GM12878 (cell line): ENCODE measurements around the gene MARF1. TPM values are rescaled to one million over a fixed set of nuclear protein-coding genes. Genes with fewer than 3 reads are reported as not detected.
"Not testable (repeated sequence)": the region's sequence is repeated elsewhere in the genome, so short reads cannot be mapped to it uniquely, and the experiment has no call there.

Experiments used
- ATAC-seq: fragments of 200-7000 bp; cut with Tn5 transposase; 3 replicates; pipeline ENCODE4 v1.9.1; 2020; ENCODE audit warnings: mild to moderate bottlenecking, moderate library complexity
- BruUV-seq: library from RNA; stranded (reverse); fragments of 400-500 nt; replicated peaks from 2 replicates; lab custom pipeline; 2021; lab: Mats Ljungman, UMichigan
- CTCF ChIA-PET: fragments of 300-600 bp; sonication (Branson Sonifier 250); formaldehyde crosslinking; extraction: SDS; loops from one replicate; lab custom pipeline; 2021; ENCODE audit warnings: inconsistent platforms; lab: Yijun Ruan, JAX
- POLR2A ChIA-PET: fragments of 350-600 bp; formaldehyde crosslinking; extraction: SDS; loops from one replicate; lab custom pipeline; 2021; ENCODE audit warnings: inconsistent platforms; lab: Charles Lee
- RAD21 ChIA-PET: fragments of 300-600 bp; sonication (Branson Sonifier 250); formaldehyde crosslinking; loops from one replicate; lab custom pipeline; 2023; ENCODE audit warnings: antibody characterized with exemption; ENCODE audit not compliant: unreplicated experiment; lab: Charles Lee
- SMC1A ChIA-PET: fragments of 300-600 bp; sonication (Branson Sonifier 250); formaldehyde crosslinking; loops from one replicate; lab custom pipeline; 2023; ENCODE audit not compliant: unreplicated experiment, uncharacterized antibody; lab: Charles Lee
- DNase-seq: peaks from one replicate; pipeline ENCODE4 v3.0.0-alpha.2; 2011; ENCODE audit warnings: low read depth, low spot score
- FAIRE-seq: peaks from 3 replicates; lab custom pipeline; 2011; peaks lifted over from hg19 to GRCh38; lab: Jason Lieb, UNC
- H2AFZ ChIP-seq: 2 replicates; pipeline ENCODE4 v1.6.0; 2011; ENCODE audit warnings: low read depth, low read length, control low read depth; ENCODE audit not compliant: control insufficient read depth
- H3K27ac ChIP-seq: 2 replicates; pipeline ENCODE4 v1.5.1; 2011; ENCODE audit warnings: control low read depth; ENCODE audit not compliant: control insufficient read depth, insufficient read depth
- H3K27me3 ChIP-seq, 2 experiments: replicated peaks in 1 of 2; 2 replicates each; pipeline versions ENCODE4 v1.6.0 to v1.6.1; 2011; ENCODE audit warnings: low read length in 1 of 2; ENCODE audit not compliant: control insufficient read depth in 2 of 2, insufficient read depth in 2 of 2
- H3K36me3 ChIP-seq, 2 experiments: 2 replicates each; pipeline ENCODE4 v1.5.1; 2011; ENCODE audit warnings: low read length in 1 of 2; ENCODE audit not compliant: control insufficient read depth in 2 of 2, insufficient read depth in 2 of 2
- H3K4me1 ChIP-seq: 2 replicates; pipeline ENCODE4 v1.6.1; 2011; ENCODE audit warnings: mild to moderate bottlenecking, low read length, moderate library complexity, mixed read lengths; ENCODE audit not compliant: control insufficient read depth, insufficient read depth
- H3K4me2 ChIP-seq: 2 replicates; pipeline ENCODE4 v1.6.0; 2011; ENCODE audit warnings: control low read depth; ENCODE audit not compliant: control insufficient read depth, insufficient read depth
- H3K4me3 ChIP-seq: fragments of 200-600 bp; sonication (generic); 2 replicates; pipeline ENCODE4 v1.5.1; 2016
- H3K79me2 ChIP-seq: 2 replicates; pipeline ENCODE4 v1.6.0; 2011; ENCODE audit warnings: low read length; ENCODE audit not compliant: control insufficient read depth, insufficient read depth
- H3K9ac ChIP-seq: 2 replicates; pipeline ENCODE4 v1.8.0; 2011; ENCODE audit warnings: low read length, control low read depth, mixed read lengths; ENCODE audit not compliant: control insufficient read depth, insufficient read depth
- H3K9me3 ChIP-seq: replicated peaks from 3 replicates; pipeline ENCODE4 v1.5.1; 2011; ENCODE audit warnings: mild to moderate bottlenecking, low read length; ENCODE audit not compliant: control insufficient read depth, insufficient read depth
- H4K20me1 ChIP-seq: 2 replicates; pipeline ENCODE4 v1.6.0; 2011; ENCODE audit not compliant: control insufficient read depth, insufficient read depth
- BHLHE40 ChIP-seq, 2 experiments: fragments of 450-650 bp in 1 of 2; IDR thresholded peaks; 2 replicates each; pipeline ENCODE4 v1.6.1; 2011 to 2017; ENCODE audit warnings: low read depth in 2 of 2, borderline replicate concordance in 1 of 2, improper control_type of control experiment in 1 of 2, low read length in 1 of 2, mild to moderate bottlenecking in 1 of 2
- WGBS: methylation state at CpG from one replicate; pipeline ENCODE4 v1.1.6; 2016; ENCODE audit warnings: low lambda C conversion rate; ENCODE audit not compliant: insufficient replicate concordance, insufficient coverage; ENCODE audit errors: missing lambda C conversion rate; 5-methylcytosine and 5-hydroxymethylcytosine counted together
- in situ Hi-C: fragments of 300-500 bp; cut with MboI; formaldehyde crosslinking; loops from 9 replicates; pipeline ENCODE4 v1.14.3; 2018; ENCODE audit warnings: mixed read lengths
- intact Hi-C: fragments of 100-400 bp; cut with micrococcal nuclease; formaldehyde crosslinking; loops from one replicate; pipeline ENCODE4 v1.14.2; 2022; ENCODE audit not compliant: unreplicated experiment
- polyA plus RNA-seq, 11 experiments: library from polyadenylated mRNA; depleted of rRNA in 4 of 11; unstranded in 6 of 11; stranded (reverse) in 5 of 11; fragments of >200 nt; fragmentation: Nextera tagmentation in 4 of 11; fragmentation: Illumina TruSeq in 1 of 11; extraction: Ambion mirVana in 4 of 11; extraction: Trizol in 1 of 11; gene quantifications; 1 replicate in 1 of 11; 2 replicates in 10 of 11; pipeline versions ENCODE4 v1.2.1 to v1.2.3, GENCODE V29; 2011 to 2016; ENCODE audit warnings: inconsistent platforms in 2 of 11, missing spikeins in 2 of 11, low read depth in 1 of 11
- total RNA-seq, 4 experiments: library from RNA; depleted of rRNA in 3 of 4; stranded (reverse); fragments of >200 nt in 3 of 4; fragmentation: Illumina TruSeq in 1 of 4; extraction: Trizol in 1 of 4; gene quantifications; 2 replicates each; pipeline versions ENCODE4 v1.2.1 to v1.2.3, GENCODE V29; 2013 to 2021

The MARF1 gene
- total and polyA plus RNA-seq, 10 of the 15 experiments (the other 5 are each of a cell fraction or from before 2014, with no cell fraction given): 4.5 to 40.1 (median 14.0) TPM

- H3K4me2 ChIP-seq, H3K27ac ChIP-seq, SMC1A ChIA-PET, RAD21 ChIA-PET, H3K36me3 ChIP-seq, CTCF ChIA-PET, BruUV-seq, H3K27me3 ChIP-seq, FAIRE-seq, H3K79me2 ChIP-seq, H2AFZ ChIP-seq, H3K4me3 ChIP-seq, DNase-seq, intact Hi-C loops, H4K20me1 ChIP-seq, ATAC-seq, H3K9ac ChIP-seq, H3K9me3 ChIP-seq, H3K4me1 ChIP-seq: not testable (repeated sequence)
- whole genome bisulfite sequencing: 48% methylated on average over 4 of the region's 4 CpGs
- POLR2A ChIA-PET: interaction anchor here (0.6 kb wide), 1 partner anchor 169 kb away, joined by 3 read pairs; no protein-coding TSS in a partner anchor
- in situ Hi-C loops: loop anchor here (25.0 kb wide), 1 partner anchor 758 kb away; no protein-coding TSS in a partner anchor
Measured at GRCh38 chr16:15570666-15571065, 72.3 kb downstream of the MARF1 start.

- no peaks in the 10 kb centered on the region for H3K4me1 ChIP-seq
- no peak overlapping the region for H2AFZ ChIP-seq
- H3K9ac ChIP-seq: no peak overlapping the region
- H3K4me2 ChIP-seq: no peak overlapping the region
- H3K27me3 ChIP-seq: no peaks in the 10 kb centered on the region
- no peak for ATAC-seq
- H3K79me2 ChIP-seq: no peaks in the 10 kb centered on the region
- TF ChIP-seq BHLHE40 (IDR thresholded peaks at IDR 0.05; ENCODE audit: borderline replicate concordance in 1 of 2, low read depth in 2 of 2, low read length in 1 of 2): no peak
- no peaks in the 10 kb centered on the region for H4K20me1 ChIP-seq
- peaks cover 3% of the 10 kb centered on the region; the same call in 1 of the 3 replicates for H3K9me3 ChIP-seq
- ChIA-PET SMC1A (interaction anchor here (1.0 to 1.4 kb wide), 2 partner anchors 9 to 14 kb away, joined by 3 read pairs; no protein-coding TSS in a partner anchor), CTCF (no interaction called here), RAD21 (no interaction called here), POLR2A (no interaction called here)
- no peaks in the 10 kb centered on the region for H3K36me3 ChIP-seq
- H3K4me3 ChIP-seq: no peak overlapping the region
- in situ Hi-C loops: loop anchor here (25.0 kb wide), 1 partner anchor 756 kb away; no protein-coding TSS in a partner anchor
- WGBS: 62% methylated on average over 5 of the region's 5 CpGs
- DNase-seq: no peak
- no peak for FAIRE-seq
- intact Hi-C loops: no loop called here
- H3K27ac ChIP-seq: no peak overlapping the region
- BruUV-seq: no TSS peak
Measured at GRCh38 chr16:15567823-15568222, 75.1 kb downstream of the MARF1 start.
